Left renal cortex interstitium (tissue), 4 donors: ENCODE data around the gene CD177. TPM values are rescaled to one million over a fixed set of nuclear protein-coding genes. Genes with fewer than 3 reads are reported as not detected.
"Not testable (repeated sequence)": the region's sequence is repeated elsewhere in the genome, so short reads cannot be mapped to it uniquely, and the experiment has no call there.

ENCODE experiments used
- DNase-seq, 4 donors: peaks; one replicate each; pipeline ENCODE4 v3.0.0-alpha.2; 2013; ENCODE audit warnings: low read depth in 4 of 4, low spot score in 2 of 4, missing footprints in 1 of 4
- polyA plus RNA-seq, 4 donors: library from polyadenylated mRNA; unstranded; fragments of 120-200 nt; gene quantifications; one replicate each; pipeline ENCODE4 v1.2.1, GENCODE V29; 2013; ENCODE audit not compliant: insufficient read length in 4 of 4

CD177 gene
- polyA plus RNA-seq, 4 donors, result 0.40 to 0.44 TPM; not detected in 2

GRCh38 chr19:43377624-43378023, 24.1 kb downstream of the CD177 start:
- not testable (repeated sequence) for DNase-seq

GRCh38 chr19:43380008-43380407, 26.5 kb downstream of the CD177 start:
- no peak for DNase-seq

- DNase-seq, result no peak
These were observed 27.4 kb downstream of the CD177 start for GRCh38 chr19:43380771-43381386.

GRCh38 chr19:43382586-43383216, 29.2 kb downstream of the CD177 start:
- not testable (repeated sequence) for DNase-seq

- DNase-seq, result not testable (repeated sequence)
These were observed 29.8 kb downstream of the CD177 start for GRCh38 chr19:43383254-43383653.

GRCh38 chr19:43383759-43384158, 30.3 kb downstream of the CD177 start:
- not testable (repeated sequence) for DNase-seq

GRCh38 chr19:43390903-43391551, 37.5 kb downstream of the CD177 start:
- DNase-seq, result peak in 1 of 4 donors; percentile 0

- DNase-seq, result not testable (repeated sequence)
These were observed 38.1 kb downstream of the CD177 start for GRCh38 chr19:43391552-43391935.

GRCh38 chr19:43393501-43393900, 40.0 kb downstream of the CD177 start:
- not testable (repeated sequence) for DNase-seq

GRCh38 chr19:43395561-43395960, 42.1 kb downstream of the CD177 start:
- no peak for DNase-seq

GRCh38 chr19:43406297-43406696, 52.8 kb downstream of the CD177 start:
- DNase-seq, result no peak

- no peak for DNase-seq
These were observed 54.0 kb downstream of the CD177 start for GRCh38 chr19:43407416-43408005.

- no peak for DNase-seq
These were observed 54.6 kb downstream of the CD177 start for GRCh38 chr19:43408043-43408442.

GRCh38 chr19:43409415-43409814, 55.9 kb downstream of the CD177 start:
- no peak for DNase-seq

- no peak for DNase-seq
These were observed 59.0 kb downstream of the CD177 start for GRCh38 chr19:43412441-43412840.

Other genes with a start within 250 kb of the CD177 start
- under 1 TPM in 2 of 4 donors, not detected in 2; 0.11 to 0.34 TPM for gene PSG5, start 167.2 kb upstream of the CD177 start, polyA plus RNA-seq
- gene PSG4, start 148.0 kb upstream of the CD177 start, polyA plus RNA-seq, result not detected
- not detected for gene PSG9, start 84.2 kb upstream of the CD177 start, polyA plus RNA-seq
- gene TEX101, start 61.2 kb downstream of the CD177 start, polyA plus RNA-seq, result under 1 TPM in 1 of 4 donors, not detected in 3; 0.06 TPM
- gene LYPD3, start 111.9 kb downstream of the CD177 start, polyA plus RNA-seq, result 1 to 10 TPM; 1.4 to 3.4 (median 1.9) TPM
- gene PHLDB3, start 151.1 kb downstream of the CD177 start, polyA plus RNA-seq, result 10 to 100 TPM in 2 of 4 donors, 1 to 10 TPM in 2; 7.1 to 14.1 (median 10.7) TPM
- 10 to 100 TPM; 25.9 to 31.4 (median 26.7) TPM for gene ETHE1, start 173.5 kb downstream of the CD177 start, polyA plus RNA-seq
- gene ZNF575, start 179.5 kb downstream of the CD177 start, polyA plus RNA-seq, result 1 to 10 TPM; 1.9 to 3.4 (median 2.4) TPM
- 10 to 100 TPM; 61.7 to 75.0 (median 62.2) TPM for gene XRCC1, start 221.8 kb downstream of the CD177 start, polyA plus RNA-seq
- 10 to 100 TPM; 17.8 to 25.7 (median 18.7) TPM for gene PINLYP, start 222.1 kb downstream of the CD177 start, polyA plus RNA-seq
- 10 to 100 TPM; 10.6 to 22.6 (median 16.5) TPM for gene IRGQ, start 242.4 kb downstream of the CD177 start, polyA plus RNA-seq
- 10 to 100 TPM; 10.8 to 17.6 (median 13.7) TPM for gene ZNF576, start 242.9 kb downstream of the CD177 start, polyA plus RNA-seq